GM12878 (cell line): ENCODE measurements around the gene WHRN. TPM values are rescaled to one million over a fixed set of nuclear protein-coding genes. Genes with fewer than 3 reads are reported as not detected.

Experiments
- ATAC-seq: fragments of 200-7000 bp; cut with Tn5 transposase; 3 replicates; pipeline ENCODE4 v1.9.1; 2020; ENCODE audit warnings: mild to moderate bottlenecking, moderate library complexity
- BruUV-seq: library from RNA; stranded (reverse); fragments of 400-500 nt; replicated peaks from 2 replicates; lab custom pipeline; 2021; lab: Mats Ljungman, UMichigan
- CTCF ChIA-PET: fragments of 300-600 bp; sonication (Branson Sonifier 250); formaldehyde crosslinking; extraction: SDS; loops from one replicate; lab custom pipeline; 2021; ENCODE audit warnings: inconsistent platforms; lab: Yijun Ruan, JAX
- POLR2A ChIA-PET: fragments of 350-600 bp; formaldehyde crosslinking; extraction: SDS; loops from one replicate; lab custom pipeline; 2021; ENCODE audit warnings: inconsistent platforms; lab: Charles Lee
- RAD21 ChIA-PET: fragments of 300-600 bp; sonication (Branson Sonifier 250); formaldehyde crosslinking; loops from one replicate; lab custom pipeline; 2023; ENCODE audit warnings: antibody characterized with exemption; ENCODE audit not compliant: unreplicated experiment; lab: Charles Lee
- SMC1A ChIA-PET: fragments of 300-600 bp; sonication (Branson Sonifier 250); formaldehyde crosslinking; loops from one replicate; lab custom pipeline; 2023; ENCODE audit not compliant: unreplicated experiment, uncharacterized antibody; lab: Charles Lee
- DNase-seq: peaks from one replicate; pipeline ENCODE4 v3.0.0-alpha.2; 2011; ENCODE audit warnings: low read depth, low spot score
- FAIRE-seq: peaks from 3 replicates; lab custom pipeline; 2011; peaks lifted over from hg19 to GRCh38; lab: Jason Lieb, UNC
- H2AFZ ChIP-seq: 2 replicates; pipeline ENCODE4 v1.6.0; 2011; ENCODE audit warnings: low read depth, low read length, control low read depth; ENCODE audit not compliant: control insufficient read depth
- H3K27ac ChIP-seq: 2 replicates; pipeline ENCODE4 v1.5.1; 2011; ENCODE audit warnings: control low read depth; ENCODE audit not compliant: control insufficient read depth, insufficient read depth
- H3K27me3 ChIP-seq, 2 experiments: replicated peaks in 1 of 2; 2 replicates each; pipeline versions ENCODE4 v1.6.0 to v1.6.1; 2011; ENCODE audit warnings: low read length in 1 of 2; ENCODE audit not compliant: control insufficient read depth in 2 of 2, insufficient read depth in 2 of 2
- H3K36me3 ChIP-seq, 2 experiments: 2 replicates each; pipeline ENCODE4 v1.5.1; 2011; ENCODE audit warnings: low read length in 1 of 2; ENCODE audit not compliant: control insufficient read depth in 2 of 2, insufficient read depth in 2 of 2
- H3K4me1 ChIP-seq: 2 replicates; pipeline ENCODE4 v1.6.1; 2011; ENCODE audit warnings: mild to moderate bottlenecking, low read length, moderate library complexity, mixed read lengths; ENCODE audit not compliant: control insufficient read depth, insufficient read depth
- H3K4me2 ChIP-seq: 2 replicates; pipeline ENCODE4 v1.6.0; 2011; ENCODE audit warnings: control low read depth; ENCODE audit not compliant: control insufficient read depth, insufficient read depth
- H3K4me3 ChIP-seq: fragments of 200-600 bp; sonication (generic); 2 replicates; pipeline ENCODE4 v1.5.1; 2016
- H3K79me2 ChIP-seq: 2 replicates; pipeline ENCODE4 v1.6.0; 2011; ENCODE audit warnings: low read length; ENCODE audit not compliant: control insufficient read depth, insufficient read depth
- H3K9ac ChIP-seq: 2 replicates; pipeline ENCODE4 v1.8.0; 2011; ENCODE audit warnings: low read length, control low read depth, mixed read lengths; ENCODE audit not compliant: control insufficient read depth, insufficient read depth
- H3K9me3 ChIP-seq: replicated peaks from 3 replicates; pipeline ENCODE4 v1.5.1; 2011; ENCODE audit warnings: mild to moderate bottlenecking, low read length; ENCODE audit not compliant: control insufficient read depth, insufficient read depth
- H4K20me1 ChIP-seq: 2 replicates; pipeline ENCODE4 v1.6.0; 2011; ENCODE audit not compliant: control insufficient read depth, insufficient read depth
- NR2C1 ChIP-seq: fragments of 450-650 bp; IDR thresholded peaks from 2 replicates; pipeline ENCODE4 v1.6.1; 2017; ENCODE audit warnings: antibody characterized with exemption, mild to moderate bottlenecking, moderate library complexity
- SKIL ChIP-seq: fragments of 450-650 bp; IDR thresholded peaks from 2 replicates; pipeline ENCODE4 v1.6.1; 2017; ENCODE audit warnings: mild to moderate bottlenecking, low read depth, inconsistent platforms; ENCODE audit not compliant: poor library complexity, severe bottlenecking
- SPI1 ChIP-seq: IDR thresholded peaks from 2 replicates; pipeline ENCODE4 v1.6.1; 2011; ENCODE audit warnings: low read depth, mild to moderate bottlenecking, low read length, moderate library complexity, borderline replicate concordance; ENCODE audit not compliant: insufficient read depth
- SRF ChIP-seq, 2 experiments: IDR thresholded peaks; 2 replicates each; pipeline ENCODE4 v1.6.1; 2011; ENCODE audit warnings: low read depth in 2 of 2, low read length in 2 of 2, mild to moderate bottlenecking in 1 of 2, moderate library complexity in 1 of 2
- SUPT20H ChIP-seq: IDR thresholded peaks from 2 replicates; pipeline ENCODE4 v1.6.1; 2011; ENCODE audit warnings: low read depth, mild to moderate bottlenecking, low read length, moderate library complexity, borderline replicate concordance; ENCODE audit not compliant: control insufficient read depth
- TARDBP ChIP-seq: IDR thresholded peaks from 2 replicates; pipeline ENCODE4 v1.6.1; 2016; ENCODE audit warnings: borderline replicate concordance
- WGBS: methylation state at CpG from one replicate; pipeline ENCODE4 v1.1.6; 2016; ENCODE audit warnings: low lambda C conversion rate; ENCODE audit not compliant: insufficient replicate concordance, insufficient coverage; ENCODE audit errors: missing lambda C conversion rate; 5-methylcytosine and 5-hydroxymethylcytosine counted together
- in situ Hi-C: fragments of 300-500 bp; cut with MboI; formaldehyde crosslinking; loops from 9 replicates; pipeline ENCODE4 v1.14.3; 2018; ENCODE audit warnings: mixed read lengths
- intact Hi-C: fragments of 100-400 bp; cut with micrococcal nuclease; formaldehyde crosslinking; loops from one replicate; pipeline ENCODE4 v1.14.2; 2022; ENCODE audit not compliant: unreplicated experiment
- polyA plus RNA-seq, 11 experiments: library from polyadenylated mRNA; depleted of rRNA in 4 of 11; unstranded in 6 of 11; stranded (reverse) in 5 of 11; fragments of >200 nt; fragmentation: Nextera tagmentation in 4 of 11; fragmentation: Illumina TruSeq in 1 of 11; extraction: Ambion mirVana in 4 of 11; extraction: Trizol in 1 of 11; gene quantifications; 1 replicate in 1 of 11; 2 replicates in 10 of 11; pipeline versions ENCODE4 v1.2.1 to v1.2.3, GENCODE V29; 2011 to 2016; ENCODE audit warnings: inconsistent platforms in 2 of 11, missing spikeins in 2 of 11, low read depth in 1 of 11
- total RNA-seq, 4 experiments: library from RNA; depleted of rRNA in 3 of 4; stranded (reverse); fragments of >200 nt in 3 of 4; fragmentation: Illumina TruSeq in 1 of 4; extraction: Trizol in 1 of 4; gene quantifications; 2 replicates each; pipeline versions ENCODE4 v1.2.1 to v1.2.3, GENCODE V29; 2013 to 2021

Gene WHRN
- total and polyA plus RNA-seq, 10 of the 15 experiments (the other 5 are each of a cell fraction or from before 2014, with no cell fraction given): 0.04 to 18.2 (median 0.68) TPM; not detected in 1

- Histone ChIP-seq H3K27me3 (no peaks in the 10 kb centered on the region), H3K4me3 (no peak overlapping the region), H3K4me1 (peaks cover 53% of the 10 kb centered on the region), H3K79me2 (peaks cover 15% of the 10 kb centered on the region), H3K4me2 (no peak overlapping the region), H3K9ac (no peak overlapping the region), H3K9me3 (no peaks in the 10 kb centered on the region), H3K27ac (peak overlapping the region; percentile 21), H4K20me1 (peaks cover 2% of the 10 kb centered on the region; the same call in 1 of the 2 replicates), H2AFZ (no peak overlapping the region), H3K36me3 (peaks cover 44 to 55% of the 10 kb centered on the region in 2 experiments)
- TF ChIP-seq SKIL (no peak), TARDBP (no peak), NR2C1 (no peak), SPI1 (no peak), SRF (IDR thresholded peaks at IDR 0.05; ENCODE audit: low read depth in 2 of 2, low read length in 2 of 2) (no peak), SUPT20H (no peak)
- BruUV-seq: no TSS peak
- FAIRE-seq (no peak), DNase-seq (no peak), ATAC-seq (no peak)
- intact Hi-C loops (no loop called here), in situ Hi-C loops (no loop called here)
- ChIA-PET CTCF (interaction anchor here (0.6 to 7.4 kb wide), 6 partner anchors 11 to 97 kb away, joined by 3 to 108 read pairs (median 4); partner anchors contain the start of gene AKNA), SMC1A (interaction anchor here (0.8 to 13.9 kb wide), 8 partner anchors 12 to 33 kb away, joined by 3 to 327 read pairs (median 9); partner anchors contain the start of gene AKNA), RAD21 (interaction anchor here (0.7 to 12.9 kb wide), 7 partner anchors 8 to 137 kb away, joined by 3 to 251 read pairs (median 6); partner anchors contain the start of gene AKNA), POLR2A (interaction anchor here (0.6 to 13.2 kb wide), 9 partner anchors 8 to 254 kb away, joined by 3 to 312 read pairs (median 4); partner anchors contain the start of gene AKNA)
- WGBS: 16% methylated on average over 2 of the region's 2 CpGs
These were observed 140.1 kb downstream of the WHRN start for GRCh38 chr9:114365194-114365593.
